Upper lobe of right lung (tissue), 1 donor: ENCODE measurements around the gene HYOU1. TPM values are rescaled to one million over a fixed set of nuclear protein-coding genes. Genes with fewer than 3 reads are reported as not detected.
A peak's percentile ranks its signal among the peaks of the same experiment; 100 is the strongest.

Experiments
- ATAC-seq: fragments of 200-7000 bp; cut with Tn5 transposase; one replicate; pipeline ENCODE4 v1.9.1; 2020; ENCODE audit warnings: mild to moderate bottlenecking, moderate library complexity
- DNase-seq: peaks from one replicate; pipeline ENCODE4 v3.0.0-alpha.2; 2020
- H3K27ac ChIP-seq: fragments of 200-600 bp; one replicate; pipeline ENCODE4 v1.8.0; 2022
- H3K27me3 ChIP-seq: fragments of 200-600 bp; one replicate; pipeline ENCODE4 v1.8.0; 2022; ENCODE audit warnings: mild to moderate bottlenecking
- H3K36me3 ChIP-seq: fragments of 200-600 bp; one replicate; pipeline ENCODE4 v1.8.0; 2022
- H3K4me1 ChIP-seq: fragments of 200-600 bp; one replicate; pipeline ENCODE4 v1.8.0; 2022
- H3K4me3 ChIP-seq: fragments of 200-600 bp; one replicate; pipeline ENCODE4 v1.8.0; 2022; ENCODE audit warnings: mild to moderate bottlenecking
- H3K9me3 ChIP-seq: fragments of 200-600 bp; one replicate; pipeline ENCODE4 v1.8.0; 2022
- intact Hi-C: fragments of 100-400 bp; cut with DNase I; formaldehyde crosslinking; loops from one replicate; pipeline ENCODE4 v1.11.0; 2022
- microRNA-seq: library from miRNA; unstranded; fragments of <30 nt; microRNA quantifications from one replicate; pipeline ENCODE4 v1.2.0, GENCODE V29; 2020; ENCODE audit warnings: borderline microRNAs expressed
- total RNA-seq: library from RNA; stranded (reverse); fragmentation: NEBNext Ultra II Directional; extraction: Animal tissue kit (Norgen Biotek cat#: 25700); gene quantifications from one replicate; pipeline ENCODE4 v1.2.1, GENCODE V29; 2021
- TF ChIP-seq, protein P1 (sequence below): fragments of 200-600 bp; IDR thresholded peaks from one replicate; pipeline ENCODE4 v1.8.0; 2022; ENCODE audit warnings: antibody characterized with exemption
- donor health status: DM: no; HTN: yes; CAD: no; lungs with severe emphysema.

Gene HYOU1
- total RNA-seq, 1 donor from 2014 or later = 142 TPM

GRCh38 chr11:118996926-118997626, 59.9 kb downstream of the HYOU1 start:
- TF ChIP-seq, protein P1, sequence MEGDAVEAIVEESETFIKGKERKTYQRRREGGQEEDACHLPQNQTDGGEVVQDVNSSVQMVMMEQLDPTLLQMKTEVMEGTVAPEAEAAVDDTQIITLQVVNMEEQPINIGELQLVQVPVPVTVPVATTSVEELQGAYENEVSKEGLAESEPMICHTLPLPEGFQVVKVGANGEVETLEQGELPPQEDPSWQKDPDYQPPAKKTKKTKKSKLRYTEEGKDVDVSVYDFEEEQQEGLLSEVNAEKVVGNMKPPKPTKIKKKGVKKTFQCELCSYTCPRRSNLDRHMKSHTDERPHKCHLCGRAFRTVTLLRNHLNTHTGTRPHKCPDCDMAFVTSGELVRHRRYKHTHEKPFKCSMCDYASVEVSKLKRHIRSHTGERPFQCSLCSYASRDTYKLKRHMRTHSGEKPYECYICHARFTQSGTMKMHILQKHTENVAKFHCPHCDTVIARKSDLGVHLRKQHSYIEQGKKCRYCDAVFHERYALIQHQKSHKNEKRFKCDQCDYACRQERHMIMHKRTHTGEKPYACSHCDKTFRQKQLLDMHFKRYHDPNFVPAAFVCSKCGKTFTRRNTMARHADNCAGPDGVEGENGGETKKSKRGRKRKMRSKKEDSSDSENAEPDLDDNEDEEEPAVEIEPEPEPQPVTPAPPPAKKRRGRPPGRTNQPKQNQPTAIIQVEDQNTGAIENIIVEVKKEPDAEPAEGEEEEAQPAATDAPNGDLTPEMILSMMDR = peak; percentile 11
- peaks cover 24% of the 10 kb centered on the region for H3K36me3 ChIP-seq
- no peaks in the 10 kb centered on the region for H3K27me3 ChIP-seq
- intact Hi-C loops = no loop called here
- no peaks in the 10 kb centered on the region for H3K9me3 ChIP-seq
- DNase-seq (no peak), ATAC-seq (peak; percentile 10)
- H3K27ac ChIP-seq = peak overlapping the region; percentile 90
- peaks cover 13% of the 10 kb centered on the region for H3K4me1 ChIP-seq
- peak overlapping the region; percentile 94 for H3K4me3 ChIP-seq

Small RNA genes within 50 kb of the gene (microRNA-seq; reads per million reads assigned to microRNA genes)
- gene MIR3656 = not detected

Other genes starting within 250 kb of the HYOU1 start
- not detected for gene CXCR5, start 173.3 kb downstream of the HYOU1 start, total RNA-seq
- gene BCL9L, start 131.3 kb downstream of the HYOU1 start, total RNA-seq = 62.5 TPM
- gene UPK2, start 100.9 kb downstream of the HYOU1 start, total RNA-seq = not detected
- not detected for gene FOXR1, start 85.4 kb downstream of the HYOU1 start, total RNA-seq
- gene CENATAC, start 59.1 kb downstream of the HYOU1 start, total RNA-seq = 59.4 TPM
- 850 TPM for gene RPS25, start 38.9 kb downstream of the HYOU1 start, total RNA-seq
- gene TRAPPC4, start 38.4 kb downstream of the HYOU1 start, total RNA-seq = 44.6 TPM
- gene SLC37A4, start 26.3 kb downstream of the HYOU1 start, total RNA-seq = 19.3 TPM
- 41.5 TPM for gene VPS11, start 10.6 kb upstream of the HYOU1 start, total RNA-seq
- gene HMBS, start 27.7 kb upstream of the HYOU1 start, total RNA-seq = 19.5 TPM
- 38.4 TPM for gene DPAGT1, start 44.6 kb upstream of the HYOU1 start, total RNA-seq
- 20.3 TPM for gene C2CD2L, start 50.1 kb upstream of the HYOU1 start, total RNA-seq
- 25.2 TPM for gene HINFP, start 64.4 kb upstream of the HYOU1 start, total RNA-seq
- gene ABCG4, start 91.8 kb upstream of the HYOU1 start, total RNA-seq = 0.14 TPM
- gene NLRX1, start 111.5 kb upstream of the HYOU1 start, total RNA-seq = 17.7 TPM
- 0.81 TPM for gene NHERF4, start 128.3 kb upstream of the HYOU1 start, total RNA-seq
- 30.0 TPM for gene CBL, start 149.1 kb upstream of the HYOU1 start, total RNA-seq